ENCODE measurements around the gene CRYBG2. TPM values are rescaled to one million over a fixed set of nuclear protein-coding genes. Genes with fewer than 3 reads are reported as not detected.

CRYBG2 gene
- total RNA-seq, 2 experiments from 2014 or later, result 2.8 to 2.9 TPM

DNA sequence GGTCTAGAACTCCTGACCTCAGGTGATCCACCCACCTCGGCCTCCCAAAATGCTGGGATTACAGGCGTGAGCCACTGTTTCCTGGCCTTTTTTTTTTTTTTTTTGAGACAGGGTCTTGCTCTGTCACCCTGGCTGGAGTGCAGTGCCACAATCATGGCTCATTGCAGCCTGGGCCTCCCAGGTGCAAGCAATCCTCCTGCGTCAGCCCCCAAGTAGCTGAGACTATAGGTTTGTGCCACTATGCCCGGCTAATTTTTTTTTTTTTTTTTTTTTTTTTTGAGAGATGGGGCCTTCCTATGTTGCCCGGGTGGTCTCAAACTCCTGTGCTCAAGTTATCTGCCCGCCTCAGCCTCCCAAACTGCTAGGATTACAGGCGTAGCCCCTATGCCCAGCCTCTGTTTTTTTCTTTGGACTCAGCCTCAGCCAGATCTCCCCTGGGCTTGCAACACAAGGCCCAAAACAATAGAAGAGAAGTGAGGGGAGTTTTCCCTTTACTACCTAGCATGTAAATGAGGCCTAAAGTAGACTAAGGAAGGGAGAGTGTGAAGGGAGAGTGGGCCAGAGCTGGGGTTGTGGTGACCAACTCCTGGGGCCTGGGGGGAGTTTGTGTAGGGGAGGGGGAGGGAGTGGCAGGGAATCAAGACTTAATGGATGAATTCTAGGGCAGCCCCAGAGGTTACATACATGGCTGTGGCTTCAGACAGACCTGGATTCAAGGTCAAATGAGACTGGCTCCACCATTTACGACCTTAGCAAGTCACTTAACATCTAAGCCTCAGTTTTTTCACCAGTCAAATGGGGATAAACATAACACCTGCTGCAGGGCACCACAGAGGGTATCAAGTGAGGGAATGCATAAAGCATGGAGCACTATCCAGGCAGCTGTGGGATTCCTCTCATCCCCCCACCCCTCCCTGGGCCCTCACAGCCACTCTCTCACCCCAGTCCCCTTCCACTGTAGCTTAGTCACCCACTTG lies 37.8 kb downstream of the CRYBG2 start:
- ChIA-PET CTCF (interaction anchor here (0.6 to 9.2 kb wide), 12 partner anchors 8 to 101 kb away, joined by 3 to 144 read pairs (median 6); partner anchors contain the start of gene SH3BGRL3), POLR2A (interaction anchor here (0.6 to 5.2 kb wide), 3 partner anchors 30 to 147 kb away, joined by 3 to 57 read pairs (median 9); no protein-coding TSS in a partner anchor)

- POLR2A ChIA-PET, result interaction anchor here (1.1 kb wide), 1 partner anchor 26 kb away, joined by 4 read pairs; no protein-coding TSS in a partner anchor
- CTCF ChIA-PET, result interaction anchor here (1.0 to 2.4 kb wide), 12 partner anchors 8 to 103 kb away, joined by 3 to 11 read pairs (median 4); partner anchors contain the start of genes CEP85, SH3BGRL3 and UBXN11
Observed at GRCh38 chr1:26314501-26314900, 39.4 kb downstream of the CRYBG2 start.

DNA sequence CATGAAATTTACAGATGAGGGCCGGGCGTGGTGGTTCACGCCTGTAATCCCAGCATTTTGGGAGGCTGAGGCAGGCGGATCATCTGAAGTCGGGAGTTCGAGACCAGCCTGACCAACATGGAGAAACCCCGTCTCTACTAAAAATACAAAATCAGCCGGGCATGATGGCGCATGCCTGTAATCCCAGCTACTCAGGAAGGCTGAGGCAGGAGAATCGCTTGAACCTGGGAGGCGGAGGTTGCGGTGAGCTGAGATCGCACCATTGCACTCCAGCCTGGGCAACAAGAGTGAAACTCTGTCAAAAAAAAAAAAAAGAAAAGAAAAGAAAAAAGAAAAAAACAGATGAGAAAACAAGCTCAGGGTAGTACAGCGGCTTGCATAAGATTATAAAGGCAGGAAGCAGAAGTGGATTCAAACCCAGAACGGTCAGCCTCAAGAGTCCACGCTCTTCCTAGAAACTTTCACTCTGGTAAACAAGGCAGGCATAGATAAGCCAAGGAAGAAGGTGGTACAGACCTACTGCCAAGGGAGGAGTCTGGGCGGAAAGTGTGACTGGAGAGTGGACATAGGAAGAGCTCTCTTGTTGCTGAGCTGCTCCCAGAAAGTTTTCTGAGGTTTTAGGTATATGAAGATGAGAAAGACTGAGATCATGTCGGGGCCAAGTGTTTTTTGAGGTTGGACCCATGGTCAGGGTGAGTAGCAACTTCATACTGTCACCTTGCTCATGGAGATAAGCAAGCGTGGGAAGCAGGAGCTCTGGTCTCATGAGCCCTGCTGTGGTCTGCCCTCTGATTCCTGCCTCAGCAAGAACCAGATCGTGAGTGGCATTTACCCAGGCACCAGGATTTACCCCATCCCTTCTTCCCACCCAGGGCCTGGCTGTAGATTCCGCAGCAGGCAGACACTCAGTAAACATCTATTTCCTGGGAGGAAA lies 45.7 kb downstream of the CRYBG2 start:
- POLR2A ChIA-PET, result interaction anchor here (0.6 to 3.1 kb wide), 4 partner anchors 10 to 62 kb away, joined by 4 to 19 read pairs (median 10); partner anchors contain the start of gene CD52
- CTCF ChIA-PET, result interaction anchor here (0.6 to 4.5 kb wide), 11 partner anchors 10 to 109 kb away, joined by 3 to 26 read pairs (median 8); partner anchors contain the start of genes CD52 and SH3BGRL3

DNA sequence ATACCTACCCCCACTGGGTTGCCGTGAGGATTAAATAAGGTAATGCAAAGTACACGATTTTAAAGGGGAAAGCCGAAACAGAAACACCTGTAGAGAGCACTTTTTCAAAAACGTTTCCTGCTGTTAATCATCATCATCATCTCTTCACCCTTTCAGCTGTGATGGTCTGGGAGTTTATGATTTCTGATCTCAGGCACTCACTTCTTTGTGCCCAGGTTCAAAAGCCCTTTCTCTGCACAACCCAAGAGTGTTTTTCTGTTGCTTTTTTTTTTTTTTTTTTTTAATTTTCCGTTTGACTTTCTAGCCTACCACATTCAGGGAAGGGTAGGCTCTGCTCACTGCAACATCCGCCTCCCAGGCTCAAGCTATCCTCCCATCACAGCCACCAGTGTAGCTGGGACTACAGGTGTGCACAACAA lies 46.6 kb downstream of the CRYBG2 start:
- ChIA-PET POLR2A (interaction anchor here (0.6 to 3.1 kb wide), 6 partner anchors 11 to 78 kb away, joined by 4 to 19 read pairs (median 7); partner anchors contain the start of gene CD52), CTCF (interaction anchor here (0.7 to 4.5 kb wide), 11 partner anchors 8 to 110 kb away, joined by 3 to 26 read pairs (median 6); partner anchors contain the start of genes CD52 and SH3BGRL3)

DNA sequence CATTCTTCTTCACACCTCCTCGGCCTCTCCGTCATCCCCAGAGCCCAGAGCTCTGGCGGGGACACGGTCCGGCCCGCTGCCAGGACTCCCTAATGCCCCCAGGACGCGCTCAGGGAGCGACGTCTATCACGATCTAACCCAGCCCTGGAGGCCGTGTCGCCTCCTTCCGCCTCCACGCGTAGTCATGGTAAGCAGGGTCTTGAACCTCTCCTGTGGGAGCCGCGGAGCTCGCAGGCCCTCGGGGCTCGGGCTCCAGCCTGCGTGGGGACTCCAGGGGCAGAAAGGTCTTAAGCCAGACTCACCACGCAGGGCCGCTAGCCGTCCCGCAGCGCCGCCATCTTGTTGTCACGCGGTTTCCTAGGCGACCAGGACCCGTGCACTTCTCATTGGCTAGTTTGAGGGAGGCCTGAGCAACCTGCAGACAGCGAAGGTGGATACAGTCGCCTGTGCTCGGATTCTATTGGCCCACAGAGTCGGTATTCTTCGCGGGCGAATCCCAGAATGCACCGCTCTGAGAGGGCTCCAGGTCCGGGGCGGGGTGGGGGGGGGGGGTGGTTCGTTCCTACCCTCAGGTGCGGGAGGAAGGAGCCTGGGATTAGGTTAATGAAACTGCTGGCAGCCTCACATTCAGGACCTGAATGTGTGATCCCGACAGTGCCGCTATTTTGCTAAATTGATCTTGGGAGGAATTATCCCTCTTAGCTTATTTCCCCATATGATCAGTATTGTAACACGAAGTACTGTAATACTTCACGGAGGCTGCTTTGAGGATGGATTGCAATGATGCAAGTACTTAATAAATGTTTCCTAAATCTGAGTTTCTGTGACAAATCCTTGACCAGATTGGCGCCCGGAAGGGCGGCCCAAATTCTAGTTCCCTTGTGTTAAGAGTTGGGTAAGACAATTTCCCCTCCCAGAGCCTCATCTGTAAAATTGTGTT lies 47.4 kb downstream of the CRYBG2 start, which contains the start of gene UBXN11:
Gene UBXN11, minus strand, starts transcription at position 347 of the 940 bp plus-strand sequence. CDS start 3,753 bp downstream, outside the sequence.
- ChIA-PET CTCF (interaction anchor here (0.7 to 3.6 kb wide), 11 partner anchors 8 to 85 kb away, joined by 3 to 14 read pairs (median 4); partner anchors contain the start of genes CD52, CEP85 and SH3BGRL3), POLR2A (interaction anchor here (0.6 to 3.1 kb wide), 5 partner anchors 12 to 78 kb away, joined by 4 to 19 read pairs (median 9); partner anchors contain the start of gene CD52)

DNA sequence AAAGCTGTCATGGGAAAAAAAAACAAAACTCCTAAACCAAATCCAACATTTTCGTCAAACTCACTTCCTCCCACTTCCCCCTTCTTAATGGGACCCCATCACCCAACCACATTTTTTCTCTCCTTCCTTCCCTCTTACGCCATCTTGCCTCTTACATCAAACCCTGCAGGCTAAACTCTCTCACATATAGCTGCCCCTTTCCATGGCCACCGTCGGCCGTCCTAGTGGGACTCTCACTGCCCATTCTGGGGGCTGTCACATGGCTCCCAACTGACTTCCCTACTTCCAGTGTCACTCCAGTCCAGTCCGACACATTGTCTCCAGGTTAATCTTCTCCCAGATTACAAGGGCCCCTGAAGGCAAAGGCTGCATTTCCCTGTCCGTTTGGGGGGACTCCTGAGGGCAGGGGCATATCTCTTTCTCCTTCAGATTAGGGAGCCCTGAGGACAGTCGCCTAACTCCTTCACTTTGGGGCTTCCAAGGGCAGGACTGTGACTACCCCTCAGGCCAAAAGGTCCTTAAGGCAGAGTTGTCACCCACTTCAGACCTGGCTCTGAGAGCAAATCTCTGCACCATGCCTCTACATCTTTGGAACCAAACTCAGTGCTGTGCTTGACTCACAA lies 48.2 kb downstream of the CRYBG2 start:
- POLR2A ChIA-PET, result interaction anchor here (3.1 kb wide), 1 partner anchor 17 kb away, joined by 19 read pairs; no protein-coding TSS in a partner anchor
- CTCF ChIA-PET, result interaction anchor here (1.2 to 3.2 kb wide), 4 partner anchors 9 to 25 kb away, joined by 3 to 14 read pairs (median 7); no protein-coding TSS in a partner anchor

DNA sequence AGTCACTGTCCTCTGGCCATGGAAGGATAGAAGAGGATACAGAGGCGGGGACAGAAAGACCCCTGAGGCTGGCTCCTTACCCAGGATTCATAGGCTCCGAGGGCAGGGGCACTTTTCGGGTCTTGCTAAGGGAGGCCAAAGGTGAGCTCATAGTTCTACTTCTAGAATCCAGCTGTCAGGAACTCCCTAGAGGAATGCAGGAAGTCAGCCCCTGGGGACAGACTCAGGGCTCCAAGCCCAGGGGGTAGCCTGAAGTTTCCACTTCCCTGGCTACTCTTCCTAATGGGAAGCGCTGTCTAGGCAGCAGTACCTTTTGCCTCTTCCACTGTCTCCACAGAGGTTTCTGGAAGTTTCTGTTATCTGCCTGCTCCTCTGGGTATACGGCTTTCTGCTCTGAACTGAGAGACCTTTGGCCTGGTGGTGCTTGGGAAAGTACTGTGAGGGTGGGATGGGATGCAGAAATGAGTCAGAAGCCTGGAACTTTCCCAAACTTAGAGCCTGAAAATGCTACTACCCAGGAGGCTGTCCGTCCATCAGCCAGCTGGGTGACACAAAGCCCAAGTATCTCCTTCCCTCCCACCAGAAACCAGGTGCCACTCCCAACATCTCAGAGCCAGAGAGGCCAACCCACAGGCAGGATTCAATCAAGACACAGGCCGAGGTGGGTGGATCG lies 51.1 kb downstream of the CRYBG2 start:
- POLR2A ChIA-PET, result interaction anchor here (1.5 kb wide), 1 partner anchor 12 kb away, joined by 3 read pairs; no protein-coding TSS in a partner anchor

GRCh38 chr1:26300578-26301275 lies 53.2 kb downstream of the CRYBG2 start:
- POLR2A ChIA-PET, result no interaction called here
- CTCF ChIA-PET, result interaction anchor here (1.0 to 1.6 kb wide), 3 partner anchors 10 to 21 kb away, joined by 3 to 5 read pairs (median 4); no protein-coding TSS in a partner anchor

More for the DNA sequence above, 51.1 kb downstream of the CRYBG2 start:
- CTCF ChIA-PET, result no interaction called here

- POLR2A ChIA-PET, result no interaction called here
- CTCF ChIA-PET, result no interaction called here
Observed at GRCh38 chr1:26297791-26298124, 56.2 kb downstream of the CRYBG2 start.

DNA sequence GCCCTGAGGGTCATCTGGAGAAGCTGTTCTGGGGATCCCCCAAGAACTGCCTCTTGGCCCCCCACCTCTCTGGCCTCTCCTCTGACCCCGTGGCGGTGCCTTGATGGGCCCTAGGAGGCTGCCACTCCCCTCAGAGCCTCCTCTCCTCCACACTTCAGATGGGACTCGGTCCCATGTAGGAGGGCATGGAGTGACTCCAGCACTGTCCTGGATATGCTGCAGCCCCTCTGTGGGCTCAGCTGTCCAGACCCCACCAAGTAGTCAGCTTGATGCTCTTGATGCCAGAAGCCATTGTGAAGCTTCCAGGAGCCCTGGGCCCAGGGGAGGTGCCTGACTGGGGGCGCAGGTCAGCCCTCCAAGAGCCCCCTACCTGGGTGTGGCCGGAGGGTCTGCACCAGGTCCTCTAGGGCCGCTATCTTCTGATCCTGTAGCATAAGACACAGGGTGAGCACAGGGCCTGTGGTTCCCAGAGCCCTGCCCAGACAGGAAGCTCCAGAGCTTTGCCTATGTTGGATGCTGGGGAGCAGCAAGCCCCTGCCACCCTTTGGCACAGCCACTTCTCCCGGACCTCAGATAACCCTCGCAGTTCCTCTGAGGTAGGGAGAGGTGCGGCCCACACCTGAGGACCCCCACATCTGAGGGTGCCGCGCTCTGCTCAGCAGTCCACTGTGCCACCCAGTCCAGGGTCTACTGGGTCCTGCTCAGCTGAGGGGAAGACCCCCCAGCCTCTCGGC lies 56.7 kb downstream of the CRYBG2 start:
- POLR2A ChIA-PET, result no interaction called here

DNA sequence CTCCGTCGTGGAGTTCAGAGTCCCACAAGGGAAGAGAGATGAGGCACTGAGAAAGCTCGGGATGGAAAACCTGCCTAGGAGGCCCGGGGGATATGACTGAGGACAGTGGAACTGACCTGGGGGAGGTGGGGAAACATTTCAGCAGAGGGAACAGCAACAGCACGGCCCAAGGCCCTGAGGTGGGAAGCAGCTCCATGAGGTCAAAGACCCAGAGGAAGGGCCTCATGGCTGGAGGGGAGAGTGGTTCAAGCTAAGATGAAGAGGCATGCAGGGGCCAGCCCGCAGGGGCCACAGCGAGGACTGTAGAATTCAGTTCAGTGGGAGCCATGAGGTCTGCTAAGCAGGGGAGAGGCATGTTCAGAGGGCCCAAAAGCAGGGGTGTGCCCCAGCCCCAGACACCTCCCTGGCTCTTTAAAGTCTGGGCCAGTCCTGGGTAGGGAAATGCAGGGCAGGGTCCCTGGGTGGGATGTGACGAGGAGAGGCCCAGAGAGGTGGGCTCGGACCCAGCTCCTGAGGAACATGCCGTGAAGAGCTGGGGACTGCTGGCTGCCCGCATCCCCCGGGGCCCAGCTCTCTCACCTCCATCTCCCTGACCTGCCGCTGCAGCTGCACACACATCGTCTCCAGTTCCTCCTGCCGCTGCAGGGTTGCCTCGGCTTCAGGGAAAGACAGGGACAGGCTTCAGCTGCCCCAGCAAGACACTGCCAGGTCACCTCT lies 57.4 kb downstream of the CRYBG2 start:
- POLR2A ChIA-PET, result no interaction called here
- CTCF ChIA-PET, result interaction anchor here (0.5 to 1.8 kb wide), 4 partner anchors 11 to 25 kb away, joined by 3 to 5 read pairs (median 3); no protein-coding TSS in a partner anchor

More for the DNA sequence above, 56.7 kb downstream of the CRYBG2 start:
- CTCF ChIA-PET, result interaction anchor here (0.5 to 1.8 kb wide), 3 partner anchors 10 to 24 kb away, joined by 3 to 5 read pairs (median 3); no protein-coding TSS in a partner anchor

GRCh38 chr1:26295194-26296138 lies 58.5 kb downstream of the CRYBG2 start:
- ChIA-PET POLR2A (no interaction called here), CTCF (interaction anchor here (0.8 to 1.8 kb wide), 2 partner anchors 13 to 26 kb away, joined by 3 to 5 read pairs; no protein-coding TSS in a partner anchor)

- ChIA-PET CTCF (no interaction called here), POLR2A (no interaction called here)
Observed at GRCh38 chr1:26293911-26294463, 59.9 kb downstream of the CRYBG2 start.

Data from activated CD8-positive, alpha-beta memory T cell treated with anti-CD3 and anti-CD28 coated beads for 36 hours (primary cell).